H9 (cell line): Measurements from ENCODE around the gene TMEM163. TPM values are rescaled to one million over a fixed set of nuclear protein-coding genes. Genes with fewer than 3 reads are reported as not detected.
A peak's percentile ranks its signal among the peaks of the same experiment; 100 is the strongest.

Source experiments
- DNase-seq: peaks from one replicate; pipeline ENCODE4 v3.0.0-alpha.2; 2017
- H2AFZ ChIP-seq: one replicate; pipeline ENCODE4 v1.6.1; 2013; ENCODE audit warnings: mild to moderate bottlenecking, low read length, control low read depth, moderate library complexity
- H2AK5ac ChIP-seq: 2 replicates; pipeline ENCODE4 v1.6.1; 2013; ENCODE audit warnings: low read length, control low read depth, mixed read lengths; ENCODE audit not compliant: insufficient read length
- H2BK120ac ChIP-seq: one replicate; pipeline ENCODE4 v1.6.1; 2013; ENCODE audit warnings: low read depth, mild to moderate bottlenecking, low read length, control low read depth, inconsistent platforms; ENCODE audit not compliant: poor library complexity, severe bottlenecking
- H2BK12ac ChIP-seq: 2 replicates; pipeline ENCODE4 v1.6.1; 2013; ENCODE audit warnings: low read length, control low read depth, mixed read lengths, low read depth; ENCODE audit not compliant: insufficient read length
- H2BK15ac ChIP-seq: 2 replicates; pipeline ENCODE4 v1.6.1; 2013; ENCODE audit warnings: low read depth, low read length, control low read depth
- H2BK20ac ChIP-seq: one replicate; pipeline ENCODE4 v1.6.1; 2013; ENCODE audit warnings: low read depth, mild to moderate bottlenecking, low read length, control low read depth, inconsistent platforms; ENCODE audit not compliant: poor library complexity, severe bottlenecking
- H2BK5ac ChIP-seq: 2 replicates; pipeline ENCODE4 v1.6.1; 2013; ENCODE audit warnings: low read length, control low read depth, mixed read lengths; ENCODE audit not compliant: insufficient read length
- H3K14ac ChIP-seq: 2 replicates; pipeline ENCODE4 v1.6.1; 2013; ENCODE audit warnings: low read length, control low read depth; ENCODE audit not compliant: insufficient read depth
- H3K18ac ChIP-seq: 2 replicates; pipeline ENCODE4 v1.6.1; 2013; ENCODE audit warnings: low read depth, mild to moderate bottlenecking, mixed read lengths, low read length, control low read depth; ENCODE audit not compliant: insufficient read length
- H3K23ac ChIP-seq: 2 replicates; pipeline ENCODE4 v1.6.1; 2013; ENCODE audit warnings: low read length, control low read depth, mixed read lengths, low read depth; ENCODE audit not compliant: insufficient read length
- H3K23me2 ChIP-seq: 2 replicates; pipeline ENCODE4 v1.6.1; 2013; ENCODE audit warnings: low read depth, mild to moderate bottlenecking, mixed read lengths, low read length, control low read depth; ENCODE audit not compliant: insufficient read length, poor library complexity, severe bottlenecking
- H3K27ac ChIP-seq: 2 replicates; pipeline ENCODE4 v1.5.1; 2013; ENCODE audit warnings: low read length, control low read depth, mixed read lengths, low read depth; ENCODE audit not compliant: insufficient read length
- H3K27me3 ChIP-seq: 2 replicates; pipeline ENCODE4 v1.6.1; 2013; ENCODE audit warnings: low read length, control low read depth, inconsistent platforms; ENCODE audit not compliant: insufficient read depth
- H3K4ac ChIP-seq: 2 replicates; pipeline ENCODE4 v1.6.1; 2013; ENCODE audit warnings: low read depth, mild to moderate bottlenecking, control low read depth, inconsistent platforms, low read length, moderate library complexity
- H3K4me1 ChIP-seq: 2 replicates; pipeline ENCODE4 v1.6.1; 2013; ENCODE audit warnings: low read length, control low read depth, inconsistent platforms; ENCODE audit not compliant: insufficient read depth
- H3K4me2 ChIP-seq: 2 replicates; pipeline ENCODE4 v1.6.1; 2013; ENCODE audit warnings: low read length, control low read depth, mixed read lengths; ENCODE audit not compliant: insufficient read length, insufficient read depth
- H3K56ac ChIP-seq: 2 replicates; pipeline ENCODE4 v1.6.1; 2013; ENCODE audit warnings: low read depth, mild to moderate bottlenecking, mixed read lengths, low read length, control low read depth; ENCODE audit not compliant: insufficient read length
- H3K79me1 ChIP-seq: 2 replicates; pipeline ENCODE4 v1.6.1; 2013; ENCODE audit warnings: low read depth, mild to moderate bottlenecking, moderate library complexity, low read length, control low read depth, inconsistent platforms; ENCODE audit not compliant: insufficient read depth, poor library complexity, severe bottlenecking
- H3K79me2 ChIP-seq: 2 replicates; pipeline ENCODE4 v1.6.1; 2013; ENCODE audit warnings: low read length, control low read depth, inconsistent platforms; ENCODE audit not compliant: insufficient read depth
- H3K9ac ChIP-seq: 2 replicates; pipeline ENCODE4 v1.6.1; 2013; ENCODE audit warnings: low read length, control low read depth, mixed read lengths; ENCODE audit not compliant: insufficient read length; ENCODE audit errors: extremely low read depth
- H3K9me3 ChIP-seq: one replicate; pipeline ENCODE4 v1.6.1; 2013; ENCODE audit warnings: low read depth, low read length, inconsistent platforms; ENCODE audit not compliant: control insufficient read depth
- H3T11ph ChIP-seq: one replicate; pipeline ENCODE4 v1.6.1; 2013; ENCODE audit warnings: mild to moderate bottlenecking, low read length, control low read depth, inconsistent platforms
- H4K20me1 ChIP-seq: one replicate; pipeline ENCODE4 v1.6.1; 2013; ENCODE audit not compliant: control insufficient read depth, insufficient read length, insufficient read depth
- H4K5ac ChIP-seq: 2 replicates; pipeline ENCODE4 v1.6.1; 2013; ENCODE audit warnings: low read depth, mild to moderate bottlenecking, mixed read lengths, low read length, control low read depth; ENCODE audit not compliant: insufficient read length
- H4K8ac ChIP-seq: replicated peaks from 2 replicates; pipeline ENCODE4 v1.6.1; 2013; ENCODE audit warnings: low read length, control low read depth, mixed read lengths, low read depth; ENCODE audit not compliant: insufficient read length
- H4K91ac ChIP-seq: 2 replicates; pipeline ENCODE4 v1.6.1; 2013; ENCODE audit warnings: low read depth, mild to moderate bottlenecking, moderate library complexity, mixed read lengths, low read length, control low read depth; ENCODE audit not compliant: insufficient read length
- H3K27ac Mint-ChIP-seq, 3 experiments: 2 replicates in 2 of 3; 3 replicates in 1 of 3; pipeline ENCODE4 v1.8.0; 2020 to 2021; ENCODE audit warnings: mixed read lengths in 3 of 3, mild to moderate bottlenecking in 1 of 3, moderate library complexity in 1 of 3
- H3K27me3 Mint-ChIP-seq: 2 replicates; pipeline ENCODE4 v1.8.0; 2021; ENCODE audit warnings: low read depth, mild to moderate bottlenecking, moderate library complexity, mixed read lengths
- H3K36me3 Mint-ChIP-seq, 3 experiments: 2 replicates in 2 of 3; 3 replicates in 1 of 3; pipeline ENCODE4 v1.8.0; 2020 to 2021; ENCODE audit warnings: low read depth in 3 of 3, mixed read lengths in 3 of 3; ENCODE audit not compliant: insufficient read depth in 1 of 3
- H3K4me1 Mint-ChIP-seq, 2 experiments: 2 replicates each; pipeline ENCODE4 v1.8.0; 2020; ENCODE audit warnings: mixed read lengths in 2 of 2
- H3K4me3 Mint-ChIP-seq, 2 experiments: 2 replicates in 1 of 2; 3 replicates in 1 of 2; pipeline ENCODE4 v1.8.0; 2020 to 2021; ENCODE audit warnings: mild to moderate bottlenecking in 2 of 2, mixed read lengths in 2 of 2, moderate library complexity in 1 of 2
- H3K9me3 Mint-ChIP-seq, 2 experiments: 2 replicates in 1 of 2; 3 replicates in 1 of 2; pipeline ENCODE4 v1.8.0; 2020; ENCODE audit warnings: mild to moderate bottlenecking in 2 of 2, mixed read lengths in 2 of 2, moderate library complexity in 1 of 2
- WGBS: extraction: QIAGEN DNeasy Blood & Tissue Kit; methylation state at CpG from one replicate; pipeline ENCODE4 v1.1.7; 2013; ENCODE audit warnings: missing lambda C conversion rate, low lambda C conversion rate, mixed read lengths; ENCODE audit not compliant: insufficient read length; ENCODE audit errors: extremely low coverage; 5-methylcytosine and 5-hydroxymethylcytosine counted together
- total RNA-seq: library from RNA; stranded (reverse); gene quantifications from 2 replicates; pipeline ENCODE4 v1.2.1, GENCODE V29; 2021
- TF ChIP-seq, protein P1 (sequence below): fragments of 200-600 bp; sonication (generic); conservative IDR thresholded peaks from 3 replicates; pipeline ENCODE4 v1.8.0; 2021; ENCODE audit warnings: antibody characterized with exemption, mild to moderate bottlenecking

The TMEM163 gene
- total RNA-seq, 1 experiment from 2014 or later = 0.39 TPM

DNA sequence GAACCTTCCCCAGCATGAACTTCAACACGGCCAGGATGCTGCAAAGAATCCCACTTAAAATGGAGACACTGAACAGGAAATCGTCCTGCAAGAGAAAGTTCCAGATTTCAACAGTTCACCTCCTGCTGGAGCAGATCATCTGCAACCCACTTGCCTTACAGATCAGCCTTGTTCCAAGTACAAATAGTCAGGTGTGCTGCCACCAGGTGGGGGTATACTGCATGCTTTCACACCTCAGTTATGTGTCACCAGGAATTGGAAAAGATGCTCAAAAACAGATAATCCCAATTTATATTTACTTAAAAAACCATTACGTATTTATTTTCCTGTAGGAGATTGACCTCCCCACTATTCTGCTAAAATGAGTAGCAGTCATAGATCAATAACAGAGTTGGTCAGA lies 252.7 kb downstream of the TMEM163 start:
- Histone ChIP-seq H4K8ac (no peak overlapping the region), H2BK5ac (no peak overlapping the region), H2BK20ac (no peak overlapping the region), H2BK120ac (no peak overlapping the region), H4K91ac (no peak overlapping the region), H3K23ac (no peak overlapping the region), H3K79me1 (no peaks in the 10 kb centered on the region), H3K9me3 (no peaks in the 10 kb centered on the region), H3K9ac (no peak overlapping the region), H3K4ac (no peak overlapping the region), H3K56ac (no peak overlapping the region), H3K27me3 (no peaks in the 10 kb centered on the region), H3K14ac (no peak overlapping the region), H3K27ac (no peak overlapping the region), H3T11ph (no peak overlapping the region), H2BK12ac (no peak overlapping the region), H2AK5ac (no peak overlapping the region), H4K20me1 (no peaks in the 10 kb centered on the region), H3K79me2 (no peaks in the 10 kb centered on the region), H4K5ac (no peak overlapping the region), H3K23me2 (no peaks in the 10 kb centered on the region), H2AFZ (no peak overlapping the region), H2BK15ac (no peak overlapping the region), H3K4me2 (no peak overlapping the region), H3K4me1 (no peaks in the 10 kb centered on the region), H3K18ac (no peak overlapping the region)
- H3K4me3 Mint-ChIP-seq = no peak overlapping the region; a peak in 1 of 5 replicates
- no peaks in the 10 kb centered on the region for H3K36me3 Mint-ChIP-seq
- no peak overlapping the region for H3K27ac Mint-ChIP-seq
- no CpG with 5 or more reads among the region's 3 CpGs for WGBS
- TF ChIP-seq, protein P1, sequence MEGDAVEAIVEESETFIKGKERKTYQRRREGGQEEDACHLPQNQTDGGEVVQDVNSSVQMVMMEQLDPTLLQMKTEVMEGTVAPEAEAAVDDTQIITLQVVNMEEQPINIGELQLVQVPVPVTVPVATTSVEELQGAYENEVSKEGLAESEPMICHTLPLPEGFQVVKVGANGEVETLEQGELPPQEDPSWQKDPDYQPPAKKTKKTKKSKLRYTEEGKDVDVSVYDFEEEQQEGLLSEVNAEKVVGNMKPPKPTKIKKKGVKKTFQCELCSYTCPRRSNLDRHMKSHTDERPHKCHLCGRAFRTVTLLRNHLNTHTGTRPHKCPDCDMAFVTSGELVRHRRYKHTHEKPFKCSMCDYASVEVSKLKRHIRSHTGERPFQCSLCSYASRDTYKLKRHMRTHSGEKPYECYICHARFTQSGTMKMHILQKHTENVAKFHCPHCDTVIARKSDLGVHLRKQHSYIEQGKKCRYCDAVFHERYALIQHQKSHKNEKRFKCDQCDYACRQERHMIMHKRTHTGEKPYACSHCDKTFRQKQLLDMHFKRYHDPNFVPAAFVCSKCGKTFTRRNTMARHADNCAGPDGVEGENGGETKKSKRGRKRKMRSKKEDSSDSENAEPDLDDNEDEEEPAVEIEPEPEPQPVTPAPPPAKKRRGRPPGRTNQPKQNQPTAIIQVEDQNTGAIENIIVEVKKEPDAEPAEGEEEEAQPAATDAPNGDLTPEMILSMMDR = peak; percentile 67
- H3K27me3 Mint-ChIP-seq = peaks cover 2% of the 10 kb centered on the region; the same call in 1 of the 2 replicates
- DNase-seq = peak; percentile 61
- H3K9me3 Mint-ChIP-seq = no peaks in the 10 kb centered on the region
- H3K4me1 Mint-ChIP-seq = peaks cover 2 to 4% of the 10 kb centered on the region in 2 experiments; a peak in 1 of 4 replicates
